Cardiac septum (tissue), 1 donor: Measurements from ENCODE around the gene SCNM1. TPM values are rescaled to one million over a fixed set of nuclear protein-coding genes. Genes with fewer than 3 reads are reported as not detected.
A peak's percentile ranks its signal among the peaks of the same experiment; 100 is the strongest.

Source experiments
- DNase-seq: peaks from one replicate; pipeline ENCODE4 v3.0.0-alpha.2; 2020; ENCODE audit warnings: low spot score
- intact Hi-C: fragments of 100-400 bp; cut with DNase I; formaldehyde crosslinking; loops from one replicate; pipeline ENCODE4 v1.14.0; 2022
- total RNA-seq: library from RNA; stranded (reverse); fragmentation: NEBNext Ultra II Directional; extraction: Animal tissue kit (Norgen Biotek cat#: 25700); gene quantifications from one replicate; pipeline ENCODE4 v1.2.1, GENCODE V29; 2021
- donor health status: DM: no; HTN: no; CAD: no.

SCNM1 gene
- total RNA-seq, 1 donor from 2014 or later: 20.7 TPM

- intact Hi-C loops: loop anchor here (5.0 kb wide), 2 partner anchors 73 to 123 kb away; partner anchors contain the start of gene GABPB2
- DNase-seq: no peak
These were observed 20.5 kb upstream of the SCNM1 start for GRCh38 chr1:151145304-151146071.

- intact Hi-C loops: loop anchor here (5.0 kb wide), 2 partner anchors 74 to 124 kb away; partner anchors contain the start of gene GABPB2
- no peak for DNase-seq
These were observed 19.9 kb upstream of the SCNM1 start for GRCh38 chr1:151146072-151146411.

GRCh38 chr1:151146412-151147131 is 19.4 kb upstream of the SCNM1 start, which contains the start of gene SEMA6C:
SEMA6C (minus strand) TSS chr1:151146631; CDS start chr1:151142621, 4,010 bp downstream.
- DNase-seq: peak; percentile 100
- intact Hi-C loops: loop anchor here (5.0 kb wide), 2 partner anchors 74 to 124 kb away; partner anchors contain the start of gene GABPB2

- DNase-seq: no peak
- intact Hi-C loops: loop anchor here (5.0 kb wide), 2 partner anchors 75 to 125 kb away; partner anchors contain the start of gene GABPB2
These were observed 18.8 kb upstream of the SCNM1 start for GRCh38 chr1:151147132-151147503.

- intact Hi-C loops: loop anchor here (5.0 kb wide), 2 partner anchors 75 to 125 kb away; partner anchors contain the start of gene GABPB2
These were observed 18.3 kb upstream of the SCNM1 start for GRCh38 chr1:151147665-151148064.

GRCh38 chr1:151156515-151156819 is 9.5 kb upstream of the SCNM1 start, which contains the start of gene TNFAIP8L2:
TNFAIP8L2 (plus strand) TSS chr1:151156649; CDS start chr1:151158698, 2,049 bp downstream.
- DNase-seq: peak; percentile 89
- intact Hi-C loops: loop anchor here (2.0 kb wide), 1 partner anchor 56 kb away; no protein-coding TSS in a partner anchor

More at GRCh38 chr1:151147665-151148064, 18.3 kb upstream of the SCNM1 start:
- no peak for DNase-seq

- intact Hi-C loops: loop anchor here (2.0 kb wide), 1 partner anchor 56 kb away; no protein-coding TSS in a partner anchor
- peak; percentile 87 for DNase-seq
These were observed 8.8 kb upstream of the SCNM1 start for GRCh38 chr1:151157067-151157531.

- intact Hi-C loops: no loop called here
- no peak for DNase-seq
These were observed 7.6 kb upstream of the SCNM1 start for GRCh38 chr1:151158326-151158725.

GRCh38 chr1:151158751-151159251 is 7.1 kb upstream of the SCNM1 start:
- intact Hi-C loops: no loop called here
- DNase-seq: no peak

GRCh38 chr1:151159373-151159772 is 6.6 kb upstream of the SCNM1 start:
- no peak for DNase-seq
- intact Hi-C loops: no loop called here

- intact Hi-C loops: loop anchor here (5.0 kb wide), 1 partner anchor 162 kb away; the partner anchor contains the start of gene PI4KB
- DNase-seq: no peak
These were observed 1.1 kb upstream of the SCNM1 start for GRCh38 chr1:151164732-151165280.

GRCh38 chr1:151165281-151165737 is 635 bp upstream of the SCNM1 start:
- intact Hi-C loops: loop anchor here (5.0 kb wide), 1 partner anchor 162 kb away; the partner anchor contains the start of gene PI4KB
- DNase-seq: no peak

GRCh38 chr1:151166505-151166956 is 587 bp downstream of the SCNM1 start:
- intact Hi-C loops: loop anchor here (5.0 kb wide), 1 partner anchor 161 kb away; the partner anchor contains the start of gene PI4KB
- DNase-seq: no peak

- intact Hi-C loops: loop anchor here (5.0 kb wide), 1 partner anchor 160 kb away; the partner anchor contains the start of gene PI4KB
- DNase-seq: no peak
These were observed 1.2 kb downstream of the SCNM1 start for GRCh38 chr1:151167116-151167515.

- intact Hi-C loops: no loop called here
- DNase-seq: no peak
These were observed 5.2 kb downstream of the SCNM1 start for GRCh38 chr1:151171190-151171589.

GRCh38 chr1:151175041-151175741 is 9.2 kb downstream of the SCNM1 start:
- no peak for DNase-seq
- intact Hi-C loops: no loop called here

GRCh38 chr1:151175863-151176262 is 9.9 kb downstream of the SCNM1 start, which contains the start of gene TMOD4:
TMOD4 (minus strand) TSS chr1:151175981; CDS start chr1:151174875, 1,106 bp downstream.
- intact Hi-C loops: no loop called here
- peak; percentile 4 for DNase-seq

- intact Hi-C loops: no loop called here
These were observed 10.6 kb downstream of the SCNM1 start for GRCh38 chr1:151176514-151177045.

More at GRCh38 chr1:151176514-151177045, 10.6 kb downstream of the SCNM1 start:
- DNase-seq: no peak
